DMS153 (cell line): ENCODE results near the gene NR5A2.

Source experiments
- DNase-seq: peaks from one replicate; lab custom pipeline; 2025; lab: John Stamatoyannopoulos, UW

NR5A2 gene

GRCh38 chr1:200206340-200206739 is 178.8 kb downstream of the NR5A2 start:
- DNase-seq, result no peak

- no peak for DNase-seq
Measured at GRCh38 chr1:200206761-200207160, 179.3 kb downstream of the NR5A2 start.

DNA sequence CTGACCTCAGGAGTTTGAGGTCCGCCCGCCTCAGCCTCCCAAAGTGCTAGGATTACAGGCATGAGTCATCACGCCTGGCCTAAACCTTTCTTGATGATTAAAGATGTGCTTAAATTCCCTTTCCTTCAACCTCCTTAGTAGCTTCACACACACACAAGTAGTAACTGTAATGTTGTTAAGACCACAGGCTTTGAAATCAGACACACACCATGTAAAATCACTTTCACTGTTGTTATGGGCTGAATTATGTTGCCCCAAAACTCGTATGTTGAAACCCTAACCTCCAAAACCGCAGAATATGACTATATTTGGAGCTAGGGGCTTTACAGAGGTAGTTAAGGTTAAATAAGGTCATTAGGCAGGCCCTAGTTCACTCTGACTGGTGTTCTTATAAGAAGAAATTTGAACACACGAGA is 180.2 kb downstream of the NR5A2 start:
- DNase-seq, result no peak

GRCh38 chr1:200211157-200211556 is 183.6 kb downstream of the NR5A2 start:
- no peak for DNase-seq

DNA sequence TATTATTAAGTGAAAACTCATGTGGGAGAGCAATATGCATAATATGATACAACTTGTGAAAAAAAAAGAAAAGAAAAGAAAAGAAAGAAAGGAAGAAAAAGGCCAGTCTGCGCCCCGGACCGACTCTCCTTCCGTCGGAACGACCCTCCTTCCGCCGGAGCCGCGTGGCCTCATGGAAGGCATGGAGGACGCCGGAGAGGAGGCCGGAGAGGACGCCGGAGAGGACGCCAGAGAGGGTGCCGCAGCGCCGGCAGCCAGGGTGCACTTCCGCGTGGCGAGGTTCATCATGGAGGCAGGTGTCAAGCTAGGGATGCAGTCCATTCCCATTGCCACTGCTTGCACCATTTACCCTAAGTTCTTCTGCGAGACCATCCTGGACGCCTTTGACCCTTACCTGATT is 185.9 kb downstream of the NR5A2 start:
- DNase-seq, result no peak

- no peak for DNase-seq
Measured at GRCh38 chr1:200213921-200214320, 186.4 kb downstream of the NR5A2 start.

- no peak for DNase-seq
Measured at GRCh38 chr1:200215350-200215749, 187.8 kb downstream of the NR5A2 start.

GRCh38 chr1:200217703-200218102 is 190.2 kb downstream of the NR5A2 start:
- no peak for DNase-seq

GRCh38 chr1:200221614-200222282 is 194.2 kb downstream of the NR5A2 start:
- DNase-seq, result no peak

DNA sequence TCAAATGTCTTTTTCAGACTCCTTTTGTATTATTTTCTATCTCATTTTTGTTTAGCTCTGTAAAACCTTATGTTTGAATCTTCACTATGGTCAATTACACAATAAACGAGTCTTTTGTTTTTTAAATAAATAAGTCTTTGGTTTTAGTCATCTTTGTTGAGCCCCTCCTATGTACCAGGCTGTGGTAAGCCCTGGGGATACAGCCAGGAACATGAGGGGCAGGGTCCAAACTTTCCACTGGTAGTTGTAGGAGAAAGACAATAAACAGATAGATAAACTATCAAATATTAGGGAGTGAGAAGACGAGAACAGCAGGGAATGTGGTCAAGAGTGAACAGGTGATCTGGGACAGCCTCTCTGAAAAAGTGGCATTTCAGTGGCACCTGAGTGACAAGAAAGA is 195.7 kb downstream of the NR5A2 start:
- no peak for DNase-seq

DNA sequence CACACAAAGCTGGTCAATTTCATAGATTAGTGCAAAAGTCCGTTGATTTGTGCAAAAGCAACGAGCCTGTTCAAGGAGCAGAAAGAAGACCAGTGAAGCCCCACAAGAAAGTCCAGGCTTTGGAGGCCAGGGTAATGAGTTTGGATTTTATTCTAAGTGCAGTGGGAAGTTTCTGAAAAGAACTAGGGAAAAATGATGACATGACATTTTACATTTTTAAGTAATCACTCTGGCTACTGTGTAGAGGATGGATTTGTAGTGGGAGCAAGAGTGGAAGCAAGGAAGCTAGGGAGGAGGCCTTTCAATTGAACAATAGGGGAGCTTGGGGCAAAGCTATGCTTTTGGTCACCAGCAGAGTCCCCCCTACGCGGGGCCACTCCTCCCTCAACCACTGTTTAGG is 196.1 kb downstream of the NR5A2 start:
- no peak for DNase-seq

- DNase-seq, result no peak
Measured at GRCh38 chr1:200224315-200224714, 196.8 kb downstream of the NR5A2 start.

DNA sequence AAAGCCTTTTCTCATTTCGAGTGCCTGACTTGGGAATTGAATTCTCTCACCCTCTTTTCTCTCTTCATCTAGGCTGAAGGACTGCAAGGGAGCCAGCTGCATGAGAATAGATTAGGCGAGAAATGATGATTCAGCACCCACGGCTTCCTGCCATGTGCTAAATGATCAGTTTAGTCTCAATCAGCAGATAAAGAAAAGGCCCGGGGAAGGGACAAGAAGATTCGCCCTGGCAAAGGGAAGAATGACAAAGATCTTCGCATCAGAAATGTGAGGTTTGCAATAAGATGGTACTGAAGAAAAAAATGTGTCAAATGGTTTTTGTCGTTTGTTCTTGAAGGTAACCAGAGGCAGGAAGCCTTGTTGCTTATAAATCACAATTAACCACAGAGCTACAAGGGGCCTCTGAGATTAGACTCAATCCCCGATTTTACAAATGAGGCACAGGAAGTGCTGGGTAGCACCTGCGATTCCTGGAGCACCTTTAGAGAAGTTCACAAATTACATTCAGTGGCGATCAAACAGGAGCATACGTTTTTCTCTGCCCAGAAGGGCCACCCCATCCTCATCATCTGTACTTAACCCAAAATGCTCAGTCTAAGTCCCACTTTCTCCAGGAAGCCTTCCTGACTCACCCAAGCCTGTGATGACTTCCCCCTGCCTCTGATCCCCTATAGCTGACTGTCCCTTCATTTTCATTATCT is 198.9 kb downstream of the NR5A2 start:
- no peak for DNase-seq

- no peak for DNase-seq
Measured at GRCh38 chr1:200226969-200227303, 199.4 kb downstream of the NR5A2 start.
